Panc1 (cell line): ENCODE measurements around the gene MPHOSPH6. TPM values are rescaled to one million over a fixed set of nuclear protein-coding genes. Genes with fewer than 3 reads are reported as not detected.

ENCODE experiments used
- ATAC-seq: fragments of 200-7000 bp; cut with Tn5 transposase; 2 replicates; pipeline ENCODE4 v1.9.1; 2020; ENCODE audit warnings: mild to moderate bottlenecking, moderate library complexity
- BruUV-seq: library from RNA; stranded (reverse); fragments of 400-500 nt; replicated peaks from 2 replicates; lab custom pipeline; 2021; lab: Mats Ljungman, UMichigan
- CTCF ChIA-PET: fragments of 300-600 bp; sonication (Branson Sonifier 250); formaldehyde crosslinking; loops from one replicate; lab custom pipeline; 2022; ENCODE audit warnings: antibody characterized with exemption; lab: Charles Lee
- POLR2A ChIA-PET: fragments of 300-600 bp; sonication (Branson Sonifier 250); formaldehyde crosslinking; loops from one replicate; lab custom pipeline; 2022; ENCODE audit warnings: antibody characterized with exemption; lab: Charles Lee
- DNase-seq: peaks from one replicate; pipeline ENCODE4 v3.0.0-alpha.2; 2010; ENCODE audit warnings: low read depth, low spot score
- H3K27ac ChIP-seq: 2 replicates; pipeline ENCODE4 v1.5.1; 2011; ENCODE audit warnings: mild to moderate bottlenecking, low read length, inconsistent platforms
- H3K27me3 ChIP-seq: fragments of 200-500 bp; sonication (Bioruptor generic); 2 replicates; pipeline ENCODE4 v1.6.0; 2014; ENCODE audit warnings: low read length, inconsistent platforms; ENCODE audit not compliant: control insufficient read depth, insufficient read depth
- H3K36me3 ChIP-seq: fragments of 200-500 bp; sonication (Bioruptor generic); 2 replicates; pipeline ENCODE4 v1.5.1; 2014; ENCODE audit warnings: inconsistent platforms, mild to moderate bottlenecking, low read length, moderate library complexity; ENCODE audit not compliant: control insufficient read depth, insufficient read depth
- H3K4me1 ChIP-seq: 2 replicates; pipeline ENCODE4 v1.5.1; 2011; ENCODE audit warnings: inconsistent platforms, mild to moderate bottlenecking, low read length, moderate library complexity; ENCODE audit not compliant: control insufficient read depth, insufficient read depth
- H3K4me3 ChIP-seq, 2 experiments: 2 replicates each; pipeline ENCODE4 v1.5.1; 2011 to 2012; ENCODE audit warnings: low read depth in 2 of 2, low read length in 2 of 2, mild to moderate bottlenecking in 2 of 2, inconsistent platforms in 1 of 2, moderate library complexity in 1 of 2
- H3K9me3 ChIP-seq: fragments of 200-500 bp; sonication (Bioruptor generic); 2 replicates; pipeline ENCODE4 v1.5.1; 2014; ENCODE audit warnings: low read depth, mild to moderate bottlenecking, inconsistent platforms, low read length, moderate library complexity; ENCODE audit not compliant: control insufficient read depth, insufficient read depth
- POLR2AphosphoS5 ChIP-seq: IDR thresholded peaks from 2 replicates; pipeline ENCODE4 v1.6.1; 2012; ENCODE audit warnings: mild to moderate bottlenecking, low read depth, low read length, moderate library complexity
- SIN3A ChIP-seq: IDR thresholded peaks from 2 replicates; pipeline ENCODE4 v1.6.1; 2012; ENCODE audit warnings: low read depth, mild to moderate bottlenecking, low read length, moderate library complexity, borderline replicate concordance; ENCODE audit not compliant: insufficient read depth
- TCF7L2 ChIP-seq: IDR thresholded peaks from 2 replicates; pipeline ENCODE4 v1.6.1; 2011; ENCODE audit warnings: mild to moderate bottlenecking, low read depth, low read length, inconsistent platforms
- in situ Hi-C: cut with HindIII; loops from 2 replicates; pipeline ENCODE4 v1.10.0; 2016; ENCODE audit warnings: low sequenced_read_pairs, low pct_unique_long_range_greater_than_20kb
- intact Hi-C: fragments of 100-400 bp; cut with micrococcal nuclease; formaldehyde crosslinking; loops from one replicate; pipeline ENCODE4 v1.10.0; 2022; ENCODE audit not compliant: unreplicated experiment
- total RNA-seq: library from RNA; stranded (reverse); gene quantifications from one replicate; pipeline ENCODE4 v1.2.1, GENCODE V29; 2021; ENCODE audit not compliant: unreplicated experiment
- TF ChIP-seq, protein P1 (sequence below): fragments of 450-650 bp; IDR thresholded peaks from 2 replicates; pipeline ENCODE4 v1.5.1; 2017; ENCODE audit warnings: mild to moderate bottlenecking
- TF ChIP-seq, protein P2 (sequence below), 2 experiments: IDR thresholded peaks; 2 replicates each; pipeline ENCODE4 v1.6.1; 2011 to 2012; ENCODE audit warnings: low read depth in 2 of 2, control low read depth in 1 of 2, low read length in 1 of 2, mild to moderate bottlenecking in 1 of 2, moderate library complexity in 1 of 2; ENCODE audit not compliant: insufficient read depth in 1 of 2

Gene MPHOSPH6
- total RNA-seq, 1 experiment from 2014 or later = 36.7 TPM

DNA sequence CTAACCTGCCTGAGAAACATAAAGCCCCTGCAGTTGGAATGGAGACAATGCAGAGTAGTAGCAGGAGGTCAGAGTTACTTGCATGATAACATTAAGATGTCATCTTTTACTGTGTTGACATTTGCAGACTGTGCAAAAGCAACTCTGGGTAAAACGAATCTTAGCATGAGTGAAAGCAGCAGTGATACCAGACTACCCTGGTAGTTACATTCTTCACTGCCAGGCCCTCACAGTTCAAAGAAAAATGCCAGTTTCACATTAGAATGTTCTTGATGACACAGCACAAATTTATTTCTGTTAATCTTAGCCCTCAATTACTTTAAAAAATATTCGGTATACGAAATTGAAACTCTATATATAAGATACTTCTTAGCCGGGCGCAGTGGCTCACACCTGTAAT, 12.2 kb downstream of the MPHOSPH6 start:
- H3K27ac ChIP-seq = no peak overlapping the region
- BruUV-seq = no TSS peak
- intact Hi-C loops = no loop called here
- CTCF ChIA-PET = no interaction called here
- ATAC-seq (no peak), DNase-seq (no peak)
- TF ChIP-seq, protein P1, sequence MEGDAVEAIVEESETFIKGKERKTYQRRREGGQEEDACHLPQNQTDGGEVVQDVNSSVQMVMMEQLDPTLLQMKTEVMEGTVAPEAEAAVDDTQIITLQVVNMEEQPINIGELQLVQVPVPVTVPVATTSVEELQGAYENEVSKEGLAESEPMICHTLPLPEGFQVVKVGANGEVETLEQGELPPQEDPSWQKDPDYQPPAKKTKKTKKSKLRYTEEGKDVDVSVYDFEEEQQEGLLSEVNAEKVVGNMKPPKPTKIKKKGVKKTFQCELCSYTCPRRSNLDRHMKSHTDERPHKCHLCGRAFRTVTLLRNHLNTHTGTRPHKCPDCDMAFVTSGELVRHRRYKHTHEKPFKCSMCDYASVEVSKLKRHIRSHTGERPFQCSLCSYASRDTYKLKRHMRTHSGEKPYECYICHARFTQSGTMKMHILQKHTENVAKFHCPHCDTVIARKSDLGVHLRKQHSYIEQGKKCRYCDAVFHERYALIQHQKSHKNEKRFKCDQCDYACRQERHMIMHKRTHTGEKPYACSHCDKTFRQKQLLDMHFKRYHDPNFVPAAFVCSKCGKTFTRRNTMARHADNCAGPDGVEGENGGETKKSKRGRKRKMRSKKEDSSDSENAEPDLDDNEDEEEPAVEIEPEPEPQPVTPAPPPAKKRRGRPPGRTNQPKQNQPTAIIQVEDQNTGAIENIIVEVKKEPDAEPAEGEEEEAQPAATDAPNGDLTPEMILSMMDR = no peak
- no peak for TF ChIP-seq POLR2AphosphoS5
- TF ChIP-seq, protein P2, sequence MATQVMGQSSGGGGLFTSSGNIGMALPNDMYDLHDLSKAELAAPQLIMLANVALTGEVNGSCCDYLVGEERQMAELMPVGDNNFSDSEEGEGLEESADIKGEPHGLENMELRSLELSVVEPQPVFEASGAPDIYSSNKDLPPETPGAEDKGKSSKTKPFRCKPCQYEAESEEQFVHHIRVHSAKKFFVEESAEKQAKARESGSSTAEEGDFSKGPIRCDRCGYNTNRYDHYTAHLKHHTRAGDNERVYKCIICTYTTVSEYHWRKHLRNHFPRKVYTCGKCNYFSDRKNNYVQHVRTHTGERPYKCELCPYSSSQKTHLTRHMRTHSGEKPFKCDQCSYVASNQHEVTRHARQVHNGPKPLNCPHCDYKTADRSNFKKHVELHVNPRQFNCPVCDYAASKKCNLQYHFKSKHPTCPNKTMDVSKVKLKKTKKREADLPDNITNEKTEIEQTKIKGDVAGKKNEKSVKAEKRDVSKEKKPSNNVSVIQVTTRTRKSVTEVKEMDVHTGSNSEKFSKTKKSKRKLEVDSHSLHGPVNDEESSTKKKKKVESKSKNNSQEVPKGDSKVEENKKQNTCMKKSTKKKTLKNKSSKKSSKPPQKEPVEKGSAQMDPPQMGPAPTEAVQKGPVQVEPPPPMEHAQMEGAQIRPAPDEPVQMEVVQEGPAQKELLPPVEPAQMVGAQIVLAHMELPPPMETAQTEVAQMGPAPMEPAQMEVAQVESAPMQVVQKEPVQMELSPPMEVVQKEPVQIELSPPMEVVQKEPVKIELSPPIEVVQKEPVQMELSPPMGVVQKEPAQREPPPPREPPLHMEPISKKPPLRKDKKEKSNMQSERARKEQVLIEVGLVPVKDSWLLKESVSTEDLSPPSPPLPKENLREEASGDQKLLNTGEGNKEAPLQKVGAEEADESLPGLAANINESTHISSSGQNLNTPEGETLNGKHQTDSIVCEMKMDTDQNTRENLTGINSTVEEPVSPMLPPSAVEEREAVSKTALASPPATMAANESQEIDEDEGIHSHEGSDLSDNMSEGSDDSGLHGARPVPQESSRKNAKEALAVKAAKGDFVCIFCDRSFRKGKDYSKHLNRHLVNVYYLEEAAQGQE (IDR thresholded peaks at IDR 0.05; ENCODE audit: insufficient read depth in 1 of 2, low read depth in 2 of 2, low read length in 1 of 2) = no peak
- no peak for TF ChIP-seq SIN3A
- TF ChIP-seq TCF7L2 = no peak
- in situ Hi-C loops = no loop called here
- H3K4me1 ChIP-seq = peaks cover 7% of the 10 kb centered on the region
- H3K9me3 ChIP-seq = no peaks in the 10 kb centered on the region
- H3K4me3 ChIP-seq = no peak overlapping the region
- no peaks in the 10 kb centered on the region for H3K27me3 ChIP-seq
- H3K36me3 ChIP-seq = peaks cover 4% of the 10 kb centered on the region
- POLR2A ChIA-PET = no interaction called here

DNA sequence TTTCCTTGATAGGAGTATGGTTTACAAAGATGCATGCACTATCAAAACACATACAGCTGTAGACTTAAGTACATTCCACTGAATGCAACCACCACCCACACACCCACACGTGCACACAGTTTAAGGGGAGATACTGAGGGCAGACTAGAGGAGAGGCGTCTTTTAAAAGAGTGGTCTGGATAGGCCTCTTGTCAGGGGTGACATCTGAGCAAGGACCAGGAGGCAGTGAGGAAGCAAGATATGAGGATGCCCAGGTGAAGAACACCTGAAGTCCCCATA, 12.6 kb downstream of the MPHOSPH6 start:
- DNase-seq = no peak
- intact Hi-C loops = no loop called here
- H3K36me3 ChIP-seq = peaks cover 3% of the 10 kb centered on the region
- no peak overlapping the region for H3K27ac ChIP-seq
- ChIA-PET CTCF (no interaction called here), POLR2A (no interaction called here)
- no peaks in the 10 kb centered on the region for H3K9me3 ChIP-seq
- no peaks in the 10 kb centered on the region for H3K27me3 ChIP-seq
- peaks cover 9% of the 10 kb centered on the region for H3K4me1 ChIP-seq
- no peak overlapping the region for H3K4me3 ChIP-seq
- BruUV-seq = no TSS peak
- TF ChIP-seq, protein P1 = no peak
- no peak for TF ChIP-seq TCF7L2
- TF ChIP-seq POLR2AphosphoS5 = no peak
- TF ChIP-seq, protein P2 (IDR thresholded peaks at IDR 0.05; ENCODE audit: insufficient read depth in 1 of 2, low read depth in 2 of 2, low read length in 1 of 2) = no peak
- no peak for TF ChIP-seq SIN3A
- ATAC-seq = no peak
- in situ Hi-C loops = no loop called here
